HL-60 (cell line): Measurements from ENCODE around the gene UPK1B.

Experiments used
- GABPA ChIP-seq: IDR thresholded peaks from 2 replicates; pipeline ENCODE4 v1.6.1; 2012; ENCODE audit warnings: low read depth
- POLR2AphosphoS5 ChIP-seq: IDR thresholded peaks from 2 replicates; pipeline ENCODE4 v1.6.1; 2012; ENCODE audit warnings: low read depth
- REST ChIP-seq: IDR thresholded peaks from 2 replicates; pipeline ENCODE4 v1.6.1; 2012; ENCODE audit warnings: low read depth; ENCODE audit not compliant: insufficient replicate concordance
- TF ChIP-seq, protein P1 (sequence below): IDR thresholded peaks from one replicate; pipeline ENCODE4 v1.5.1; 2011; ENCODE audit warnings: low read length, control low read depth, inconsistent platforms; ENCODE audit not compliant: insufficient read depth

GRCh38 chr3:119187266-119187665, 13.9 kb downstream of the UPK1B start:
- TF ChIP-seq, protein P1, sequence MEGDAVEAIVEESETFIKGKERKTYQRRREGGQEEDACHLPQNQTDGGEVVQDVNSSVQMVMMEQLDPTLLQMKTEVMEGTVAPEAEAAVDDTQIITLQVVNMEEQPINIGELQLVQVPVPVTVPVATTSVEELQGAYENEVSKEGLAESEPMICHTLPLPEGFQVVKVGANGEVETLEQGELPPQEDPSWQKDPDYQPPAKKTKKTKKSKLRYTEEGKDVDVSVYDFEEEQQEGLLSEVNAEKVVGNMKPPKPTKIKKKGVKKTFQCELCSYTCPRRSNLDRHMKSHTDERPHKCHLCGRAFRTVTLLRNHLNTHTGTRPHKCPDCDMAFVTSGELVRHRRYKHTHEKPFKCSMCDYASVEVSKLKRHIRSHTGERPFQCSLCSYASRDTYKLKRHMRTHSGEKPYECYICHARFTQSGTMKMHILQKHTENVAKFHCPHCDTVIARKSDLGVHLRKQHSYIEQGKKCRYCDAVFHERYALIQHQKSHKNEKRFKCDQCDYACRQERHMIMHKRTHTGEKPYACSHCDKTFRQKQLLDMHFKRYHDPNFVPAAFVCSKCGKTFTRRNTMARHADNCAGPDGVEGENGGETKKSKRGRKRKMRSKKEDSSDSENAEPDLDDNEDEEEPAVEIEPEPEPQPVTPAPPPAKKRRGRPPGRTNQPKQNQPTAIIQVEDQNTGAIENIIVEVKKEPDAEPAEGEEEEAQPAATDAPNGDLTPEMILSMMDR = no peak
- TF ChIP-seq REST = no peak
- no peak for TF ChIP-seq POLR2AphosphoS5
- no peak for TF ChIP-seq GABPA
